Sigmoid colon (tissue), 4 donors: ENCODE measurements around the gene SLC16A3.

ENCODE experiments used
- CTCF ChIP-seq, 4 experiments: fragments of 450-650 bp in 3 of 4; fragments of 200-600 bp in 1 of 4; IDR thresholded peaks; one replicate each; pipeline ENCODE4 v1.5.1; 2016 to 2019; ENCODE audit warnings: antibody characterized with exemption in 4 of 4, mild to moderate bottlenecking in 3 of 4, moderate library complexity in 2 of 4
- EP300 ChIP-seq, 4 donors: sonication (generic); formaldehyde crosslinking; IDR thresholded peaks; one replicate each; pipeline ENCODE4 v1.6.1; 2017; ENCODE audit warnings: antibody characterized with exemption in 4 of 4
- POLR2A ChIP-seq, 2 donors: fragments of 450-650 bp; IDR thresholded peaks; one replicate each; pipeline ENCODE4 v1.6.1; 2016; ENCODE audit warnings: antibody characterized with exemption in 2 of 2, mild to moderate bottlenecking in 2 of 2, moderate library complexity in 2 of 2
- POLR2AphosphoS5 ChIP-seq, 4 donors: sonication (generic); formaldehyde crosslinking; IDR thresholded peaks; one replicate each; pipeline ENCODE4 v1.6.1; 2017; ENCODE audit warnings: antibody characterized with exemption in 4 of 4

- TF ChIP-seq POLR2A (IDR thresholded peaks at IDR 0.05) (no peak), CTCF (IDR thresholded peaks at IDR 0.05) (no peak), POLR2AphosphoS5 (IDR thresholded peaks at IDR 0.05) (no peak), EP300 (IDR thresholded peaks at IDR 0.05) (no peak)
Observed at GRCh38 chr17:82194765-82195164, 34.1 kb upstream of the SLC16A3 start.
